Measurements from ENCODE around the gene METTL26. TPM values are rescaled to one million over a fixed set of nuclear protein-coding genes. Genes with fewer than 3 reads are reported as not detected.

The METTL26 gene
- total RNA-seq, 1 experiment from 2014 or later, result 149 TPM

DNA sequence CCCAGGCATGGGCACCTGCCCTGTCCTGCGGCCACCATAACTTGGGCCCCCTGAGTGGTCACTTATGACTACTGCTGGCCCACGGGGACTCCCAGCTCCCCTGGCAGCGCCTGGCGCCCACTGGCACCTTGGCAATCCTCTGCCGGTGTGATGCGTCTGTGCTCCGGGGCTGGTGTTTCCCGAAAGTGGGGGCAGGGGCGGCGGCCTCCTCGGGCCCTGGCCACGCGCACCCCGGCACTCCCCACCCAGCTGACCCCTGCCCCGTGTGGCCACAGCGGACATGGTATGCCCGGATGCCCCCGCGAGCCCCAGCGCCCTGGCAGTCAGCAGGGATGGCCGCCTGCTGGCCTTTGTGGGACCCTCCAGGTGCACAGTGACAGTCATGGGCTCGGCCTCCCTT is 21.4 kb upstream of the METTL26 start:
- H3K4me1 ChIP-seq (ENCODE audit: low read length), result peaks cover 13% of the 10 kb centered on the region
- H3K27me3 ChIP-seq (ENCODE audit: low read length), result no peaks in the 10 kb centered on the region
- H3K4me2 ChIP-seq (ENCODE audit: low read depth, low read length, poor library complexity, severe bottlenecking), result no peak overlapping the region
- no peak overlapping the region for H3K4me3 ChIP-seq (ENCODE audit: low read length)
- no peak overlapping the region for H3K9ac ChIP-seq (ENCODE audit: low read length)
- no peaks in the 10 kb centered on the region for H3K36me3 ChIP-seq (ENCODE audit: insufficient read depth, low read length)
- H3K9me3 ChIP-seq (ENCODE audit: low read length), result no peaks in the 10 kb centered on the region
- no peaks in the 10 kb centered on the region for H3K9me2 ChIP-seq (replicated peaks; ENCODE audit: insufficient read depth, low read length)
- no peak overlapping the region for H3K27ac ChIP-seq (ENCODE audit: low read length)
- H2AFZ ChIP-seq (ENCODE audit: low read length), result no peak overlapping the region
- no peaks in the 10 kb centered on the region for H4K20me1 ChIP-seq (ENCODE audit: insufficient read depth, low read depth, low read length)
- no peak for DNase-seq
- 0 out of 2 replicates have a peak, but pooled peaks cover 3% of the 10 kb centered on the region for H3K79me2 ChIP-seq (ENCODE audit: low read length)

DNA sequence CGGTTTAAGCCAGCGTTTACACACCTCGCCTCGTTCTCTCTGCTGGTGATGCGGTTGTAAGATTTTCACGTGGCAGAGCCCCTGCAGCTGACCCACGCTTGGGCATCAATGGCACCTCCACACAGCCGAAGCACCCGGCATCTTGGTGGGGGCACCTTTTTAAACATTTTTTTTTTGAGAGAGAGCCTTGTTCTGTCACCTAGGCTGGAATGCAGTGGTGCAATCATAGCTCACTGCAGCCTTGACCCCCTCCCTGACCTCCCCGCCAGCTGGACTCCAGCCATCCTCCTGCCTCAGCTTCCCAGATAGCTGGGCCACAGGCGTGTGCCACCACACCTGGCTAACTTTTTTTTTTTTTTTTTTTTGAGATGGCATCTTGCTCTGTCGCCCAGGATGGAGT is 17.9 kb upstream of the METTL26 start:
- no peak overlapping the region for H3K9ac ChIP-seq (ENCODE audit: low read length)
- no peaks in the 10 kb centered on the region for H3K9me3 ChIP-seq (ENCODE audit: low read length)
- no peak overlapping the region for H3K4me3 ChIP-seq (ENCODE audit: low read length)
- no peaks in the 10 kb centered on the region for H3K27me3 ChIP-seq (ENCODE audit: low read length)
- H3K79me2 ChIP-seq (ENCODE audit: low read length), result peaks cover 16% of the 10 kb centered on the region
- H3K9me2 ChIP-seq (replicated peaks; ENCODE audit: insufficient read depth, low read length), result no peaks in the 10 kb centered on the region
- H3K36me3 ChIP-seq (ENCODE audit: insufficient read depth, low read length), result no peaks in the 10 kb centered on the region
- DNase-seq, result no peak
- no peak overlapping the region for H2AFZ ChIP-seq (ENCODE audit: low read length)
- H3K4me2 ChIP-seq (ENCODE audit: low read depth, low read length, poor library complexity, severe bottlenecking), result no peak overlapping the region
- no peak overlapping the region for H3K27ac ChIP-seq (ENCODE audit: low read length)
- H3K4me1 ChIP-seq (ENCODE audit: low read length), result peaks cover 13% of the 10 kb centered on the region
- H4K20me1 ChIP-seq (ENCODE audit: insufficient read depth, low read depth, low read length), result no peaks in the 10 kb centered on the region

DNA sequence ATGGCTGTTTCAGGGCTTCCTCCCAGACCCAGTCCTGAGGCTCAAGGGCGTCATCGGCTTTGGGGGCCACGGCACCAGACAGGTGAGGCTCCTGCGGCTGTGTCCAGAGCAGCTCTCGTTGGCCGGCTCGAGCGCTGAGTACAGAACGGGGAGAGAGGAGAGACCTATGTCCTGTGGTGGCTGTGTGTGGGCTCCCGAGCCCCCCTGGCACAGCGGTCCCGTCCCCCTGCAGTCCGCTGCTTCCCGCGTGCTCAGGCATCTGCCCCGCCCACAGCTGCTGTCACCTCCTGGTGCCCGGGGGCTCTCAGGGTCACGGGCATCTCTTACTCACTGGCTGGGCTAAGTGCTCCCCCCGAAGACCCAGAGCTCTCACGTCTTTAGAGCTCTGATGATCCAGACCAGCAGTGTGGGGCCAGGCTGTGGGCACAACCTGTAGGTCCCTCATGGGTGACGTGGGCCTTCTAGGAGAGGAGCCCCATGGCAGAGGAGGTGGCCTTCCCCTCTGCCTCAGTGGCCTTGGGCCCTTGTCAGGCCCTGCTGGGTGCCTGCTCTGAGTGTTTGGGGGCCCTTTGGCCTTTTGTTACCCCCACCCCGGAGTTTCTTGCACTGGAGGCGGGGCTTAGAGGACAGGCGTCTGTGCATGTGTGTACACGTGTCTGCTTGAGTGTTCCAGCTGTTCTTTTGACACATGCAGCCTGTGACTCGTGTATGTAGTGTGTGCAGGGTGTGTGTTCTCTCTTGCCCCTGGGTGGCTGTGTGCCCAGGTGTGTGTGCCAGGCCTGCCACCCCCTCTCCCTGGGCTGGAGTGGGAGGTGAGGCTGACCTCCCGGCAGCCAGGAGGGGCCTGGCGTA is 16.6 kb upstream of the METTL26 start:
- Histone ChIP-seq H3K27me3 (ENCODE audit: low read length) (no peaks in the 10 kb centered on the region), H3K9ac (ENCODE audit: low read length) (no peak overlapping the region), H4K20me1 (ENCODE audit: insufficient read depth, low read depth, low read length) (peaks cover under 1% of the 10 kb centered on the region; the same call in 1 of the 2 replicates), H3K9me3 (ENCODE audit: low read length) (no peaks in the 10 kb centered on the region), H3K9me2 (replicated peaks; ENCODE audit: insufficient read depth, low read length) (no peaks in the 10 kb centered on the region), H3K27ac (ENCODE audit: low read length) (no peak overlapping the region), H3K4me2 (ENCODE audit: low read depth, low read length, poor library complexity, severe bottlenecking) (no peak overlapping the region), H3K36me3 (ENCODE audit: insufficient read depth, low read length) (no peaks in the 10 kb centered on the region), H3K4me3 (ENCODE audit: low read length) (no peak overlapping the region), H3K79me2 (ENCODE audit: low read length) (peaks cover 16% of the 10 kb centered on the region), H3K4me1 (ENCODE audit: low read length) (peaks cover 27% of the 10 kb centered on the region), H2AFZ (ENCODE audit: low read length) (no peak overlapping the region)
- no peak for DNase-seq

DNA sequence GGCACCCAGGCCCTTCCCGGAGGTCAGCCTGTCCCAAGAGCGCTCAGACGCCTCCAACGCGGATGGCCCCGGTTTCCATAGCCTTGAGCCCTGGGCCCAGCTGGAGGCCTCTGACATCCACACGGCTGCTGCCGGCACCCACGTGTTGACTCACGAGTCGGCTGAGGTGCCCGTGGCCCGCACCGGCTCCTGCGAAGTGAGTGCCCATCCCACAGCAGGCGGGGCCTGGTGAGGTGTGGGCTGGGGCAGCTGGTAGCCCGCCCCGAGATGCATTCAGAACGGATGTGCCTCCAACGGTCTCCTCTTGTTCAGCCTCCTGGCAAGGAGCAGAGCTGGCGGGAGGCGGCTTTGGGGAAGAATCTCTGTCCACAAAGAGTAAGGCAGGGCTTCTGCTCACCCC is 15.7 kb upstream of the METTL26 start:
- H3K9me2 ChIP-seq (replicated peaks; ENCODE audit: insufficient read depth, low read length), result no peaks in the 10 kb centered on the region
- no peak overlapping the region for H3K27ac ChIP-seq (ENCODE audit: low read length)
- H3K9ac ChIP-seq (ENCODE audit: low read length), result no peak overlapping the region
- DNase-seq, result no peak
- no peak overlapping the region for H2AFZ ChIP-seq (ENCODE audit: low read length)
- H3K79me2 ChIP-seq (ENCODE audit: low read length), result peaks cover 23% of the 10 kb centered on the region
- H3K9me3 ChIP-seq (ENCODE audit: low read length), result no peaks in the 10 kb centered on the region
- H3K27me3 ChIP-seq (ENCODE audit: low read length), result no peaks in the 10 kb centered on the region
- peaks cover 35% of the 10 kb centered on the region for H3K4me1 ChIP-seq (ENCODE audit: low read length)
- peaks cover 9% of the 10 kb centered on the region; the same call in 1 of the 2 replicates for H4K20me1 ChIP-seq (ENCODE audit: insufficient read depth, low read depth, low read length)
- no peak overlapping the region for H3K4me3 ChIP-seq (ENCODE audit: low read length)
- H3K4me2 ChIP-seq (ENCODE audit: low read depth, low read length, poor library complexity, severe bottlenecking), result no peak overlapping the region
- no peaks in the 10 kb centered on the region for H3K36me3 ChIP-seq (ENCODE audit: insufficient read depth, low read length)

DNA sequence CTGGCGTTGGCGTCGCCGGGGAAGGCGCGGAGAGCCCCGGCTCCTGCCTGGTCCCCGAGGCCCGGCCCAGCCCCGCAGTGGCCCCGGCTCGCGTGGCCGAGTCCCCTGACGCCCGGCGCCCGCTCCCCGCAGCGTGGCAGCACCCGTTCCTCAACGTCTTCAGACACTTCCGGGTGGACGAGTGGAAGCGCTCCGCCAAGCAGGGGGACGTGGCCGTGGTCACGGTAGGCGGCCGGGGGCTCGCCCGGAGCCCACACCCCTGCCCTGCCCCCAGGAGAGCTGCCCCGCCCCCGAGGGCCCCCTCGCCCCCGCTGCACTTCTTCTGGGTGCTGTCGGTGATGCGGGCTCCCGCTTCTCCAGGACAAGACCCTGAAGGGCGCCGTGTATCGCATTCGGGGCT is 13.5 kb upstream of the METTL26 start:
- Histone ChIP-seq H3K9me3 (ENCODE audit: low read length) (no peaks in the 10 kb centered on the region), H3K4me1 (ENCODE audit: low read length) (peaks cover 56% of the 10 kb centered on the region), H3K9me2 (replicated peaks; ENCODE audit: insufficient read depth, low read length) (no peaks in the 10 kb centered on the region), H3K4me3 (ENCODE audit: low read length) (peak overlapping the region; percentile 96), H3K27ac (ENCODE audit: low read length) (peak overlapping the region; percentile 40; the same call in 1 of the 2 replicates), H3K4me2 (ENCODE audit: low read depth, low read length, poor library complexity, severe bottlenecking) (peak overlapping the region; percentile 84), H3K79me2 (ENCODE audit: low read length) (peaks cover 39% of the 10 kb centered on the region), H2AFZ (ENCODE audit: low read length) (no peak overlapping the region), H3K9ac (ENCODE audit: low read length) (peak overlapping the region; percentile 97), H4K20me1 (ENCODE audit: insufficient read depth, low read depth, low read length) (peaks cover 22% of the 10 kb centered on the region; the same call in 1 of the 2 replicates), H3K36me3 (ENCODE audit: insufficient read depth, low read length) (0 out of 2 replicates have a peak, but pooled peaks cover 3% of the 10 kb centered on the region), H3K27me3 (ENCODE audit: low read length) (no peaks in the 10 kb centered on the region)
- peak; percentile 71 for DNase-seq

DNA sequence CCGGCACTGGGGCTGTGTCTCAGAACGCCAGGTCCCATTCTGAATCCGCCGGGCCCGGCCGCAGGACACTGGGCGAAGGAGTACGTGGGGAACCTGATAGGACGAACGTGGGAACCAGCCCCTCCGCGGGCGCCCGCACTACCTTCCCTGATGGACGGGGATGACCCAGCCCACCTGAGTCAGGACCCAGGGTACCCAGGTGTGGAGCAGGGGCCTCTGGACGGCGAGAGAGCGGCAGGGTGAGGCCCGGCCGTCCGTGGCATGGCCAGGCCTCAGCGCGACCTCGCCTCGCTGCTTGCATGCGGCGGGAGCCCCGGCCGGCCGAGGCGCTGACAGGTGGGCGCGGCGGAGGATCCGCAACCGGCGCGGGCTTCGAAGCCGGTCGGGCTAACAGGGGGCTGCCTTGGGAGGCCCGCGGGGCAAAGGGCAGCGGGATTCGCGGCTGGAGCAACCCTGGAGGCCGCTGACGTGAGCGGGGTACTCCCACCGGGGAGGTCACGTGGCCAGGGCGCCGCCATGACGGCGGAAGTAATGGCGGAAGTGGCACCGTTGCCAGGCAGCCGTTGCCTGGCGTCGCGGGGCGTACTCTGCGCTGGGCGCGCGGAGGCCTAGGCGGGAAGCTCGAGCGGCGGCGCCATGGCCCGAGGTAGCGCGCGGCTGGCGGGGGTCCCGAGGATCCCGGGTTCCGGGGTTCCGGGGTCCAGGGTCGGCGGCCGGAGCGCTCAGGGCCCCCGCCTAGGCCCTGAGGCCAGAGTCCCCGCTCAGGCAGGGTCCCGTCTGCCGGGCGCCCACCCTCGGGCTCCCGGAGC is 12.9 kb upstream of the METTL26 start, which contains the start of gene WDR90:
Gene WDR90 (plus strand): TSS at position 585 of the 809 bp plus-strand sequence. CDS start 52 bp downstream, at position 637.
- Histone ChIP-seq H3K36me3 (ENCODE audit: insufficient read depth, low read length) (peaks cover 3% of the 10 kb centered on the region; the same call in 1 of the 2 replicates), H3K4me3 (ENCODE audit: low read length) (peak within 1 kb of the TSS; percentile 96), H2AFZ (ENCODE audit: low read length) (no peak within 1 kb of the TSS), H3K4me1 (ENCODE audit: low read length) (peaks cover 62% of the 10 kb centered on the region), H3K9me2 (replicated peaks; ENCODE audit: insufficient read depth, low read length) (no peaks in the 10 kb centered on the region), H3K27ac (ENCODE audit: low read length) (peak within 1 kb of the TSS; percentile 80), H3K4me2 (ENCODE audit: low read depth, low read length, poor library complexity, severe bottlenecking) (peak within 1 kb of the TSS; percentile 84), H3K27me3 (ENCODE audit: low read length) (no peaks in the 10 kb centered on the region), H3K9me3 (ENCODE audit: low read length) (no peaks in the 10 kb centered on the region), H3K79me2 (ENCODE audit: low read length) (peaks cover 46% of the 10 kb centered on the region), H3K9ac (ENCODE audit: low read length) (peak within 1 kb of the TSS; percentile 97), H4K20me1 (ENCODE audit: insufficient read depth, low read depth, low read length) (peaks cover 22% of the 10 kb centered on the region; the same call in 1 of the 2 replicates)
- DNase-seq, result peak; percentile 98

DNA sequence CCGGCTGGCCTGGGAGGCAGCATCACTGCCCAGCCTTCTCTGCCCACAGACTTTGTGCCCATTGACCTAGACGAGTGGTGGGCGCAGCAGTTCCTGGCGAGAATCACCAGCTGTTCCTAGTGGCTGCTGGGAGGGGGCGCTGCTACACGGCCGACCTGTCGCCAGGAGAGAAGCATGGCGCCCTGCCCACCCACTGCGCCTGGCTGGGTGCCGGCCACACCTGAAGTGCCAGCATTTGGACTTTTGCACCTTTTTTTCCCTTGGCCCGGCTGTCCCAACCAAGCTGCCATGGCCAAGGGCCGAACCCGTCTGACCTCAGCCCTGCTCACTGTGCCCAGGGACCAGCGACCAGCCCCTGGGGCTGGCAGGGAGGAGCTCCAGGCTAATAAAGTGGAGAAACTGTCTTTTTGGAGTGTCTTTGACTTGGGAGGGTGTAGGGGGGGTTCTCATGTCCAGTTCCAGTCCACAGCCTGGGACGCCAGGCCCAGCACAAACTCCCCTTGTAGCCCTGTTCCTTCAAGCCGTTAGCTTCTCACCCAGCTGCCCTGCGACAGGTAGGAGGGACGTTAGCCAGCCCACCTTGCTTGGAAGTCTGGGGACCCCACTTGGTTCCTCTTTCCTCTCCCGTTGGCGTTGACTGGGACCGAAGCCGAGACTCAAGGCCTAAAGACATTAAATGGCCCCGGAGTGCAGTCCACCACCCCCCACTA is 12.1 kb upstream of the METTL26 start:
- peaks cover 70% of the 10 kb centered on the region for H3K4me1 ChIP-seq (ENCODE audit: low read length)
- DNase-seq, result peak; percentile 86
- H2AFZ ChIP-seq (ENCODE audit: low read length), result no peak overlapping the region
- peaks cover 53% of the 10 kb centered on the region for H3K79me2 ChIP-seq (ENCODE audit: low read length)
- peak overlapping the region; percentile 96 for H3K4me3 ChIP-seq (ENCODE audit: low read length)
- no peaks in the 10 kb centered on the region for H3K9me3 ChIP-seq (ENCODE audit: low read length)
- peaks cover 22% of the 10 kb centered on the region; the same call in 1 of the 2 replicates for H4K20me1 ChIP-seq (ENCODE audit: insufficient read depth, low read depth, low read length)
- no peaks in the 10 kb centered on the region for H3K9me2 ChIP-seq (replicated peaks; ENCODE audit: insufficient read depth, low read length)
- peak overlapping the region; percentile 80 for H3K27ac ChIP-seq (ENCODE audit: low read length)
- H3K27me3 ChIP-seq (ENCODE audit: low read length), result no peaks in the 10 kb centered on the region
- peak overlapping the region; percentile 84 for H3K4me2 ChIP-seq (ENCODE audit: low read depth, low read length, poor library complexity, severe bottlenecking)
- H3K36me3 ChIP-seq (ENCODE audit: insufficient read depth, low read length), result peaks cover 3% of the 10 kb centered on the region; the same call in 1 of the 2 replicates
- H3K9ac ChIP-seq (ENCODE audit: low read length), result peak overlapping the region; percentile 97

All from Karpas-422 (cell line).